CD4-positive, alpha-beta memory T cell (primary cell): ENCODE results near the gene SPATS2L. TPM values are rescaled to one million over a fixed set of nuclear protein-coding genes. Genes with fewer than 3 reads are reported as not detected.

Experiments used
- CTCF ChIA-PET: fragments of 350-600 bp; sonication (Branson Sonifier 250); formaldehyde crosslinking; loops from one replicate; lab custom pipeline; 2021; ENCODE audit warnings: inconsistent platforms; ENCODE audit not compliant: partially characterized antibody; lab: Charles Lee
- POLR2A ChIA-PET: fragments of 350-600 bp; sonication (Branson Sonifier 250); formaldehyde crosslinking; loops from one replicate; lab custom pipeline; 2021; ENCODE audit not compliant: partially characterized antibody; lab: Charles Lee
- DNase-seq, 5 donors: peaks; one replicate each; pipeline versions ENCODE4 v3.0.0 to v3.0.0-alpha.2; 2020 to 2022; ENCODE audit warnings: mixed read lengths in 1 of 5
- H3K27ac ChIP-seq: one replicate; pipeline ENCODE4 v1.7.0; 2013; ENCODE audit warnings: low read depth, low read length
- H3K27me3 ChIP-seq: 2 replicates; pipeline ENCODE4 v1.7.0; 2013; ENCODE audit warnings: mild to moderate bottlenecking, low read length, moderate library complexity; ENCODE audit not compliant: insufficient read depth
- H3K36me3 ChIP-seq: 2 replicates; pipeline ENCODE4 v1.7.0; 2013; ENCODE audit warnings: mild to moderate bottlenecking, low read length, moderate library complexity; ENCODE audit not compliant: insufficient read depth
- H3K4me1 ChIP-seq: 2 replicates; pipeline ENCODE4 v1.7.0; 2013; ENCODE audit warnings: mild to moderate bottlenecking, low read length, moderate library complexity; ENCODE audit not compliant: insufficient read depth
- H3K4me3 ChIP-seq, 2 donors: one replicate each; pipeline ENCODE4 v1.7.0; 2013; ENCODE audit warnings: low read length in 2 of 2, mild to moderate bottlenecking in 1 of 2
- H3K9me3 ChIP-seq, 2 donors: one replicate each; pipeline ENCODE4 v1.7.0; 2013; ENCODE audit warnings: low read length in 2 of 2, control low read depth in 1 of 2; ENCODE audit not compliant: control insufficient read depth in 1 of 2
- H3K27ac Mint-ChIP-seq, 7 donors: one replicate each; pipeline ENCODE4 v1.8.0; 2020 to 2021; ENCODE audit warnings: mixed read lengths in 7 of 7, mild to moderate bottlenecking in 6 of 7, inconsistent platforms in 3 of 7, moderate library complexity in 3 of 7
- H3K27me3 Mint-ChIP-seq, 2 donors: one replicate each; pipeline ENCODE4 v1.8.0; 2020 to 2021; ENCODE audit warnings: mixed read lengths in 2 of 2
- H3K36me3 Mint-ChIP-seq, 2 donors: one replicate each; pipeline ENCODE4 v1.8.0; 2020 to 2021; ENCODE audit warnings: mixed read lengths in 2 of 2, inconsistent platforms in 1 of 2, mild to moderate bottlenecking in 1 of 2
- H3K4me1 Mint-ChIP-seq, 4 donors: one replicate each; pipeline ENCODE4 v1.8.0; 2020 to 2021; ENCODE audit warnings: mixed read lengths in 4 of 4, mild to moderate bottlenecking in 1 of 4
- H3K4me3 Mint-ChIP-seq, 8 donors: one replicate each; pipeline ENCODE4 v1.8.0; 2020 to 2021; ENCODE audit warnings: mixed read lengths in 8 of 8, mild to moderate bottlenecking in 7 of 8, moderate library complexity in 6 of 8, inconsistent platforms in 3 of 8
- H3K9me3 Mint-ChIP-seq, 8 donors: one replicate each; pipeline ENCODE4 v1.8.0; 2020 to 2021; ENCODE audit warnings: mixed read lengths in 8 of 8, mild to moderate bottlenecking in 5 of 8, inconsistent platforms in 3 of 8, moderate library complexity in 1 of 8
- intact Hi-C: fragments of 100-400 bp; cut with micrococcal nuclease; formaldehyde crosslinking; loops from one replicate; pipeline ENCODE4 v1.15.1; 2023
- polyA plus RNA-seq, 2 donors: library from polyadenylated mRNA; unstranded; fragments of 300-500 nt; fragmentation: Illumina TruSeq; gene quantifications; one replicate each; pipeline ENCODE4 v1.2.3, GENCODE V29; 2021
- total RNA-seq, 2 experiments: library from RNA; stranded (reverse); gene quantifications; one replicate each; pipeline ENCODE4 v1.2.3, GENCODE V29; 2021

The SPATS2L gene
- total and polyA plus RNA-seq, 4 experiments from 2014 or later = 5.2 to 6.6 (median 6.0) TPM

- Histone ChIP-seq H3K4me3 (no peak overlapping the region), H3K27ac (no peak overlapping the region), H3K9me3 (no peaks in the 10 kb centered on the region), H3K27me3 (no peaks in the 10 kb centered on the region), H3K4me1 (no peaks in the 10 kb centered on the region), H3K36me3 (no peaks in the 10 kb centered on the region)
- intact Hi-C loops = no loop called here
- Mint-ChIP-seq H3K27me3 (no peaks in the 10 kb centered on the region), H3K4me1 (peaks cover 0 to 9% (median 4%) of the 10 kb centered on the region in 4 donors), H3K36me3 (peaks cover 0 to 6% of the 10 kb centered on the region in 2 donors), H3K9me3 (no peaks in the 10 kb centered on the region), H3K27ac (no peak overlapping the region), H3K4me3 (no peak overlapping the region)
- ChIA-PET POLR2A (no interaction called here), CTCF (interaction anchor here (1.4 kb wide), 1 partner anchor 21 kb away, joined by 3 read pairs; no protein-coding TSS in a partner anchor)
- no peak for DNase-seq
Observed at GRCh38 chr2:200446612-200447011, 140.1 kb downstream of the SPATS2L start.

- no peak overlapping the region for H3K4me3 Mint-ChIP-seq
Observed at GRCh38 chr2:200447139-200447855, 140.8 kb downstream of the SPATS2L start.

GRCh38 chr2:200448455-200448854, 142.0 kb downstream of the SPATS2L start:
- H3K9me3 ChIP-seq = no peaks in the 10 kb centered on the region
- intact Hi-C loops = no loop called here
- ChIA-PET CTCF (interaction anchor here (1.7 kb wide), 2 partner anchors 19 to 24 kb away, joined by 5 to 7 read pairs; no protein-coding TSS in a partner anchor), POLR2A (no interaction called here)
- H3K36me3 ChIP-seq = no peaks in the 10 kb centered on the region
- Mint-ChIP-seq H3K4me3 (no peak overlapping the region), H3K27ac (no peak overlapping the region), H3K9me3 (no peaks in the 10 kb centered on the region), H3K27me3 (no peaks in the 10 kb centered on the region), H3K4me1 (peaks cover 0 to 9% (median 4%) of the 10 kb centered on the region in 4 donors), H3K36me3 (peaks cover 0 to 5% of the 10 kb centered on the region in 2 donors)
- H3K27ac ChIP-seq = no peak overlapping the region
- DNase-seq = no peak
- H3K4me1 ChIP-seq = no peaks in the 10 kb centered on the region
- no peak overlapping the region for H3K4me3 ChIP-seq
- H3K27me3 ChIP-seq = no peaks in the 10 kb centered on the region

More at GRCh38 chr2:200447139-200447855, 140.8 kb downstream of the SPATS2L start:
- Mint-ChIP-seq H3K9me3 (no peaks in the 10 kb centered on the region), H3K27ac (no peak overlapping the region), H3K36me3 (peaks cover 0 to 5% of the 10 kb centered on the region in 2 donors), H3K4me1 (peaks cover 0 to 9% (median 4%) of the 10 kb centered on the region in 4 donors), H3K27me3 (no peaks in the 10 kb centered on the region)
- intact Hi-C loops = no loop called here
- H3K36me3 ChIP-seq = no peaks in the 10 kb centered on the region
- no peaks in the 10 kb centered on the region for H3K27me3 ChIP-seq
- H3K4me1 ChIP-seq = no peaks in the 10 kb centered on the region
- DNase-seq = no peak
- ChIA-PET POLR2A (no interaction called here), CTCF (interaction anchor here (1.4 kb wide), 1 partner anchor 21 kb away, joined by 3 read pairs; no protein-coding TSS in a partner anchor)
- no peaks in the 10 kb centered on the region for H3K9me3 ChIP-seq
- no peak overlapping the region for H3K27ac ChIP-seq
- no peak overlapping the region for H3K4me3 ChIP-seq

- Mint-ChIP-seq H3K27me3 (no peaks in the 10 kb centered on the region), H3K36me3 (peaks cover 0 to 5% of the 10 kb centered on the region in 2 donors), H3K9me3 (peaks cover 0 to under 1% (median 0%) of the 10 kb centered on the region in 8 donors), H3K4me3 (no peak overlapping the region), H3K27ac (no peak overlapping the region), H3K4me1 (peaks cover 0 to 8% (median 4%) of the 10 kb centered on the region in 4 donors)
- Histone ChIP-seq H3K27me3 (no peaks in the 10 kb centered on the region), H3K4me1 (no peaks in the 10 kb centered on the region), H3K36me3 (no peaks in the 10 kb centered on the region), H3K9me3 (no peaks in the 10 kb centered on the region), H3K4me3 (no peak overlapping the region), H3K27ac (no peak overlapping the region)
- intact Hi-C loops = no loop called here
- POLR2A ChIA-PET = no interaction called here
- CTCF ChIA-PET = interaction anchor here (1.6 to 1.7 kb wide), 3 partner anchors 19 to 23 kb away, joined by 4 to 7 read pairs (median 5); no protein-coding TSS in a partner anchor
- no peak for DNase-seq
Observed at GRCh38 chr2:200449149-200449548, 142.7 kb downstream of the SPATS2L start.

- no peak overlapping the region for H3K4me3 ChIP-seq
- H3K27ac Mint-ChIP-seq = no peak overlapping the region
- peaks cover 0 to 1% (median 0%) of the 10 kb centered on the region in 8 donors for H3K9me3 Mint-ChIP-seq
- no peak overlapping the region for H3K27ac ChIP-seq
- peaks cover 0 to 8% (median 5%) of the 10 kb centered on the region in 4 donors for H3K4me1 Mint-ChIP-seq
- DNase-seq = no peak
- ChIA-PET POLR2A (no interaction called here), CTCF (interaction anchor here (0.6 to 1.7 kb wide), 3 partner anchors 18 to 34 kb away, joined by 3 to 7 read pairs (median 4); no protein-coding TSS in a partner anchor)
- intact Hi-C loops = no loop called here
- H3K27me3 Mint-ChIP-seq = no peaks in the 10 kb centered on the region
- no peaks in the 10 kb centered on the region for H3K27me3 ChIP-seq
- H3K4me1 ChIP-seq = peaks cover 8% of the 10 kb centered on the region
- H3K36me3 Mint-ChIP-seq = peaks cover 0 to 5% of the 10 kb centered on the region in 2 donors
- no peaks in the 10 kb centered on the region for H3K36me3 ChIP-seq
- no peaks in the 10 kb centered on the region for H3K9me3 ChIP-seq
- no peak overlapping the region for H3K4me3 Mint-ChIP-seq
Observed at GRCh38 chr2:200450288-200450687, 143.8 kb downstream of the SPATS2L start.

GRCh38 chr2:200451511-200451910, 145.0 kb downstream of the SPATS2L start:
- H3K4me3 Mint-ChIP-seq = no peak overlapping the region
- CTCF ChIA-PET = no interaction called here
- H3K27ac ChIP-seq = no peak overlapping the region
- H3K9me3 Mint-ChIP-seq = peaks cover 0 to 1% (median 0%) of the 10 kb centered on the region in 8 donors
- H3K4me1 Mint-ChIP-seq = peaks cover 6 to 17% (median 12%) of the 10 kb centered on the region in 4 donors
- H3K4me3 ChIP-seq = no peak overlapping the region
- POLR2A ChIA-PET = no interaction called here
- DNase-seq = no peak
- intact Hi-C loops = no loop called here
- peaks cover 0 to 5% of the 10 kb centered on the region in 2 donors for H3K36me3 Mint-ChIP-seq
- peaks cover 21% of the 10 kb centered on the region for H3K4me1 ChIP-seq
- no peak overlapping the region for H3K27ac Mint-ChIP-seq
- no peaks in the 10 kb centered on the region for H3K9me3 ChIP-seq
- H3K36me3 ChIP-seq = no peaks in the 10 kb centered on the region
- H3K27me3 ChIP-seq = no peaks in the 10 kb centered on the region
- H3K27me3 Mint-ChIP-seq = no peaks in the 10 kb centered on the region

GRCh38 chr2:200452377-200452776, 145.9 kb downstream of the SPATS2L start:
- Mint-ChIP-seq H3K9me3 (peaks cover 0 to 1% (median 0%) of the 10 kb centered on the region in 8 donors), H3K4me1 (peaks cover 6 to 22% (median 13%) of the 10 kb centered on the region in 4 donors), H3K36me3 (peaks cover 0 to 5% of the 10 kb centered on the region in 2 donors), H3K27me3 (no peaks in the 10 kb centered on the region), H3K4me3 (no peak overlapping the region), H3K27ac (no peak overlapping the region)
- ChIA-PET POLR2A (no interaction called here), CTCF (no interaction called here)
- Histone ChIP-seq H3K4me1 (peaks cover 21% of the 10 kb centered on the region), H3K9me3 (no peaks in the 10 kb centered on the region), H3K4me3 (no peak overlapping the region), H3K27me3 (no peaks in the 10 kb centered on the region), H3K27ac (no peak overlapping the region), H3K36me3 (no peaks in the 10 kb centered on the region)
- intact Hi-C loops = no loop called here
- DNase-seq = no peak
